Measurements from ENCODE around the gene ZYG11A.
A peak's percentile ranks its signal among the peaks of the same experiment; 100 is the strongest.

Gene ZYG11A

DNA sequence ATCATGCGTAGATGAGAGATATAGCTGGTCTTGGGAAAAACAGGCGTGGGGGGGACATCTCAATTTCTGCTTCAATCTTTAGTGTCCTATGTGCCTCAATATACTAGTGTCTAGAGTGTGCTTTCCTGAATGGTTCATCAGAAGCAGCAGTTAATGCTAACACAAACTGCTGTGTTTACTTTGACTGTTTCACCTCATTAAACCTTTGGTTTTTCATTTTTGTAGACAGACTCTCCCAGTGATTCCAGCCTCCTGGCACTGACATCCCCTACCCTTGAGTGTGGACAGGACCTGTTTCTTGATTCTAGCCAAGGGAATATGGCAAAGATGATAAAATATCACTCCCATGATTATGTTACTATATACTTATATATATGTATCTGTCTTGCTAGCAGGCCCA is 37.6 kb downstream of the ZYG11A start:
- no peak for DNase-seq

DNA sequence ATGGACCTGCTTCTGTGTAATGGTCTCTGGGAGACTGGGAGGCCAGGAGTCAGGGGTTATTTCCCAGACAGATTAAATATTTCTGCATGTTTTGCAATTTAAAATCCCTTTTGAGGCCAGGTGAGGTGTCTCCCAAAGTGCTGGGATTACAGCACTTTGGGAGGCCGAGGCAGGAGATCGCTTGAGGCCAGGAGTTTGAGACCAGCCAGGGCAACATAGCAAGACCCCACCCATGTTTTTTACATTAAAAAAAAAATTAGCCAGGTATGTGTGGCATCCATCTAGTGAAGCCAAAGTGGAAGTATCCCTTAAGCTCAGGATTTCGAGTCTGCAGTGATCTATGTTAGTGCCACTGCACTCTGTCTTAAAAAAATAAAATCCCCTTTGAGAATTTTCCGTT is 44.9 kb downstream of the ZYG11A start:
- no peak for DNase-seq

DNA sequence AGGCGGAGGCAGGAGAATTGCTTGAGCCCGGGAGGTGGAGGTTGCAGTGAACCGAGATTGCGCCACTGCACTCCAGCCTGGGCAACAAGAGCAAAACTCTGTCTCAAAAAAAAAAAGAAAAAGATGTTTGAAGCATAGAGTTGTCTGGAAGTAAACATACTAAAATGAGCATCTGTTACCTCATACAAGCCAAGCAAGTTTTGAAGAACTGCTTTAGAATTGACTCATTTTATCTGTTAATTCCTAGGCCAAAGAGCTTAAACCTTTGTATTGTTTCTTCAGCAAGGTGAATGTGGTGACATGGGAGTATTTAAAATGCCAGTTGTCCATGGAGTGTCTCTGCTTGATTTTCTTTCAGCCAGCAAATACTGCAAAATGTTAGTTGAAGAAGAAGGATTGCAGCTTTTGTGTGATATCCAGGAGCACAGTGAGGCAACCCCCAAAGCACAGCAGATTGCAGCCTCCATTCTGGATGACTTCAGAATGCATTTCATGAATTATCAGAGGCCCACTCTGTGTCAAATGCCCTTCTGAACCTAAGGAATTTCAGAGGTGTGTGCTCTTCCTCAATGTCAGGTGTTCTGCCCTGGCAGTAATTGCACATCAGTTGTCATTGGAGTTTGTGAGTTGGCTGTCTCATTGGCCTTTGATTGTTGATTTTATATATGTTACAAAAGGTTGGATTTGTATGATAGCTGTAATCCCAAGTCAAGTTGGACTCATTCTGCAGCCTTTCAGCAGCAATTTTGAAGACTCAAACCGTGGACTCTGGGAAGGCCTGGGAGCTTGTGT is 50.1 kb downstream of the ZYG11A start:
- no peak for DNase-seq

DNA sequence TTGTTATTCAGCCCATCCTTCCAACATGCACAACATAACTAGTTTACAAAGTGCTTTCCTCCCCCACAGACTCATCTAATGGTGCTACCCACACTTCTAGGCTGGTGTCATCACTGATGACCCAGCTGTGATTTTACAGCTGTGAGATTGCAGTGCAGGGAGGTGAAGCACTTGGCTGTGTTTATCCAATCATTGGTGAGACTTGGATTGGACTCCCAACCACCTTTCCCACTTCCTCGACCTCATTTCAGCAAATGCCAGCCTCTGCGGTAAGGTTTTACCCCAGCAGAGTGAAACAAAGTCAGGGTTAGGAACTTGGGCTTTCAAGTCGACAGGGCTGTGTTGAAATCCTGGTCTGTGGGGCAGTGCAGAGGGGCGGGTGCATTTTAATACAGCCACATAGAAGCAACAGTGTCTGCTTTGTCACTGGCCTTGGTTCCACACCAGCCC is 56.9 kb downstream of the ZYG11A start:
- DNase-seq: no peak

DNA sequence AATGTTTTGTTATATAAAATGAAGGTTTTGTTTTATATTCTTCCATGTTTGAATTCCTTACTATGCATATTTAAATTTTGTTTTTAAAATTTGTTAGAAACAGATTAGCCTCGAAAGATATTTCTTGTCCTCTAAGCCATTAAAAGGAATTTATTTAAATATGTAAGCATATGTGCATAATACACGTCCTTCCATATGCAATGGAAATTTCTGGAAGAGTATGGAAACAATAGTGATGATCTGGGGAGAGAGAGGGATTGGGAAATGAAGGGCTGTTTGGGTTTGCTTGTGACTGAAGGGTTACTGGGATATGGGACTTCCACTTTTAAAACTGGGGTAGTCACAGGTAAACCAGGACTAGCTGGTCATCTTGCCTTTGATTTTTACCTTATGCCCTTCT is 57.8 kb downstream of the ZYG11A start:
- DNase-seq: no peak

DNA sequence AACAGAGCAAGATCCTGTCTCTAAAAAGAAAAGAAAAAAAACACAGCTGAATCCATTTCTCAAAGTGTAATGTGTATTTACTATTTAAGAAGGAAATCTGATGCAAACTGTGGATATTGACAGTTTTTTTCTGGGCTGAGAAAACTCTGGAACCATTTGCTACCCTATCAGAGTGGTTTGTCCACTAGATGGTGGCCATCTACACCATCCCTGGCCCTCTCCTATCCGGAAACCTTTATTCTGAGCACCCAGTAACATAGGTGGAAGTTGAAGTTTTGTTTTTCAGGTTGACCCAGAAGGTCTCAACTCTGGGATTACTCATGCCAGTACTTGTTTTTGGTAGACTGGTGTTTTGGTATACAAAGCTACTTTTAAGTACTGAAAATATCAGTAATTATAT is 58.8 kb downstream of the ZYG11A start:
- no peak for DNase-seq

DNA sequence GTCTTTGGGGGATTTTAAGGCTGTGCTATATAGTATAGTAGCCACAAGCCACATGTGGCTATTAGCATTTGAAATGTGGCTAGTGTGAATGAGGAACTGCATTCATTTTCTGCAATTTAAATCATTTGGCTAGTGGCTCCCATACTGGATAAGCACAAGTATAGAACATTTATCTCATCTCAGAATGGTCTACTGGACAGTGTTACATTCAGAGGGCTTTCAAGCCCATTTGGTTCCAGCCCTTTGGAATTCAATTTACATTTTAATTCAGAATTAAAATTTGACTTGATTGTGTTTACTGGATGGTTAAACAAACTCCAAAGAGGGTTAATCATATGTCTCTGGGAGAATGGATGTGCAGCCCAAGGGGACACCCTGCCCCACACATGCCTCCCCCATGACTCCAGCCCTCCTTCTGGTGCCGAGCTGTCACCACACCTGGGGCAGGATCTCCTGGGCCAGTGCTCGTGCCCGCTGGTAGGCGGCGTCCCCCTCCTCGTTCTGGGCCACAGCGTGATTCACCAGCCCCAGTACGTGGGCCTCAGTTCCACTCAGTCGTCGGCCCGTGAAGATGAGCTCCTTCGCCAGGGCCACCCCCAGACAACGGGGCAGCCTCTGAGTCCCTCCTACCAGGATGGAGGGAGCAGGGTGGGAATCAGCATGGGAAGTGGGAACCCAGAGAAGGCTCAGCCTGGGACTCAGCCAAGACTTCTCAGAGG is 61.8 kb downstream of the ZYG11A start:
- DNase-seq: no peak

DNA sequence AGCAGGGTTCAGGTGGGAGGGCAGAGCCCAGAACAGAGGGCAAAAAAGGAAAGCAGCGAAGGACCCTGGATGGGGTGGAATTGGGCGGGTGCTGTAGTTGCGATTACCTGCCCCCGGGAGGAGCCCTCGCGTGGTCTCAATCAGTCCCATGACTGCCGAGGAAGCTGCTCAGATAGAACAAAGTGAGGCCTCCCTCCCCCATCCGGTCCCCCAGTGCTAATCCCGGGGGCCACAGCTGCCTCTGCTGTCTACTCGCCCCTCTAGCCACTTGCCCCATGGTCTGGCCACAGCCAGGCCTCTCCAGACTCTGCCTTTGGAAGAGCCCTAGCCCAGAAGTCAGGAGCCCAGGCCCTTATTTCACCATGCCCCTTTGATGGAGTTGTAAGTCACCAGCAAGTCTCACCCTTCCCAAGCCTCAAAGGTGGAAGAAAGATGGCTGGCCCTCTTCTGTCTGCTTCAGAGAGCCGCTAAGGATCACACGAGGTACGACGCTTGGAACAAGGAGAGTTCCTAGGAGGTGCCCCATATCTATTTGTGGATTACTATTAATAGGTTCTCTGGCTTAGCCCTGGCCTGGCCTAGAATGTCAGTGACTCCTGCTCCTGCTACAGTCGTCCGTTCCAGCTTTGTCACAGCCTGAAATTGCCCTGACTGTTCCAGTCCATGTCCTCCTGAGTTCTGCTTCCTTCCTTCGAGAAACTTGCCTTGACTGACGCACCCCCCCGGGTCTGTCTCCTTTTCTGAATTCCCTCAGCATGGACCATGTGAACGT is 62.6 kb downstream of the ZYG11A start:
- DNase-seq: peak; percentile 37

DNA sequence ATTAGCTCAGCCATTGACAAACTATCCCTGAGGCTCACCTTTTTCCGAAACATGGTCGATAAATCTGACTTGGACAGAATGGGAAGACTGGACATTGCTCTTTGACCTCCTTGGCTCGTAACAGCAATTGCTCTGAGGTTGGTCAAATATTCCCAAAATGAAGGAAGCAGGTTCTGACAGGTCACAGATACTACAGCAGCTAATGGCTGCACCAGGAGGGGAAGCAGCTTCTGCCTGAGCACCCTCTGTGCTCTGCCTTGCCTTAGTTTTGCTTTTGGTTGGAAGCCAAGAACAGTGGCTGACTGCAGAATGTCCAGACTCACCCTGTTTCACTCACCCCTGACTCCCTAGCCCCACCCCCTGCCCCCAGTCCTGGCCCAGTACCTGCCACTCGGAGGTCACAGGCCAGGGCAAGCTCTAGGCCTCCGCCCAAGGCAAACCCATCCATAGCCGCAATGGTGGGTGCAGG is 63.6 kb downstream of the ZYG11A start:
- no peak for DNase-seq

DNA sequence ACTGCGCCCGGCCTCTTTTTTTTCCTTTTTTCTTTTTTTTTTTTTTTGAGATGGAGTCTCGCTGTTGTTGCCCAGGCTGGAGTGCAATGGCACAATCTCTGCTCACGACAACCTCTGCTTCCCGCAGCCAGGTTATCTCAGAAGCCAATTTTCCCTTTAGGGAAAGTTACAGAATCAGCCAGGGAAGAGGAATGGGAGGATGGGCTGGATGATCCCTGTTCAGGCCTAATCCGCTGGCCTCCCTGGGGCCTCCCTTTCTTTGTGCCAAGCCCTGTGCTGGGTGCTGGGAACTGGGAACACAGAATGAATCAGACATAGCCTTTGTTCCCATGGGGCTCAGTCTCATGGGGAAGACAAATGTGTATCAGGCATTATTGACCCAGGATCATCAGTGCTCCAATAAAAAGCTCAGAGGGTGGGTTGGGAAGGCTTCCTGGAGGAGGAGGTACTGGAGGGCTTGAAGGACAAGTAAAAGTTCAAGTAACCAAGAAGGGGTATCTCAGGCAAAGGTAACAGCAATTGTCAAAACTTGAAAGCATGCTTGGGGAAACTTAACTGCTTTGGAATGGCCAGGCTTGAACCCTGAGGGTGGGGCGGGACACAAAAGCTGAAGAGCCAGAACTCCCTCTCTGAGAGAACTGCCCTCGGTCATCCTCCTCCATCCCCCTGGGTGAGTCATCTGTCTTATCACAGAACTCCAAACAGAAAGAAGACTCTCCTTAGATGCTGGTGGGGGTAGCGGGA is 64.7 kb downstream of the ZYG11A start:
- peak; percentile 29 for DNase-seq

DNA sequence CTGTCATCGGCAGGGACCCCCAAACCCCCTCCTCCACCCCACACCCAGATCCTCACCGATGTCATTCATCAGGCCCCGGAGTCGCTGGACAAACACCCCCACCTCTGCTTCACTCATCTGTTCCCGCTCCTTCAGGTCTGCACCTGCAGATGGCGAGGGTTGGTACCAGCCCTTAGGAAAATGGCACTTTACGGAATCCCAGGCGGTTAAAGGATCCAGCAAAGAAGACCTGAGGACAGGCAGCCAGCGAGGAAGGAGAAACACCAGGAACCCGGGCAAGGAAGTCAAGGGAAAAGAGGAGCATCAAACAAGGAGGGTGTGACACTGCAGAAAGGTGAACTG is 65.2 kb downstream of the ZYG11A start:
- DNase-seq: no peak

DNA sequence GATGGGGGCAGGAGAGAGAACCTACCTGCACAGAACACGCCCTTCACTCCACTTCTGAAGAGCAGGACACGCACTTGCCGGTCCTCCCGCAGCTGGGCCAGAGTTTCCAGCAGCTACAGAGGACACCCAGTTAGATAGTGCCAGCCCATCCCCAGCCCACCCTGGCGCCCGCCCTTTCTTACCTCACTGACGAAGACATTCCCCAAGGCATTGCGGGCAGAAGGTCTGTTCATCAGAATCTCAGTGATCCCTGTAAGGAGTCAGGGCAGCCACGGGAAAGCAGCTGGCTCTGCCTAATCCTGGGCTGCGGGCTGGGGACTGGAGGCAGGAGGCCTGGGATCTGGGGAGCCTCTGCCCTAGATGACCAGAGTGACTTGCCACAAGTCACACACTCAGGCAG is 69.0 kb downstream of the ZYG11A start:
- no peak for DNase-seq

DNA sequence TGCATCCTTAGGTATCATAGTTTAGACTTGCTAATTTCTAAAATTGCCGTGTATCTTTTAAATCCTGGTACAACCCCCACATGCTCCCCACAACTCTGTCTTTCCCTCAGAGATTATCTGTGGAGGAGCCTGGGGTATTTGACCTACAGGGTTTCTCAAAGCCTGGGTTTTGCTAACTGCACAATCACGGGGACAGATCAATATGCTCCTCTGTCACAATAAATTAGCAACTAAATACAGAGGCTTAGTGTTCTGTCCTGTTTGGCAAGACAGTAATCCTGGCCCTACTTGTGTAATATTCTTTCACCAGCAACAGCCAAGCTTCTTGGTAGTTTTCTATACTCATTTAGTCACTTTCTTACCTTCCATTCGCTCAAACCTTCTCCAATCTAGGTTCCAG is 70.5 kb downstream of the ZYG11A start:
- DNase-seq: no peak

DNA sequence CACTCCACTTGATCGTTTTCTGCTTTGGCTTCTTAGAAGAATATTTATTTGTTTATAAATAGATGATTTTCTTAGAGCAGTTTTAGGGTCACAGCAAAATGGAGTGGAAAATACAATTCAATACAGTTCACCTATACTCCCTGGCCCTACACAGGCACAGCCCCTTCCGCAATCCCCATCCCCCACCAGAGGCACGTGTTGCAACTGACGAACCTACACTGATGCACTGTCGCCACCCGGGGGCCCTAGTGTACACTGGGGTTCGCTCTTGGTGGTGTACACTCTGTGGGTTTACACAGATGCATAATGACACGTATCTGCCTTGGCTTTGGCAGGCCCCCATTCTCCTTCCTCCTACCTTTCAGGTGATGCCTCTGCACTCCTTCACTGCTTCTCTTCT is 71.0 kb downstream of the ZYG11A start:
- no peak for DNase-seq

DNA sequence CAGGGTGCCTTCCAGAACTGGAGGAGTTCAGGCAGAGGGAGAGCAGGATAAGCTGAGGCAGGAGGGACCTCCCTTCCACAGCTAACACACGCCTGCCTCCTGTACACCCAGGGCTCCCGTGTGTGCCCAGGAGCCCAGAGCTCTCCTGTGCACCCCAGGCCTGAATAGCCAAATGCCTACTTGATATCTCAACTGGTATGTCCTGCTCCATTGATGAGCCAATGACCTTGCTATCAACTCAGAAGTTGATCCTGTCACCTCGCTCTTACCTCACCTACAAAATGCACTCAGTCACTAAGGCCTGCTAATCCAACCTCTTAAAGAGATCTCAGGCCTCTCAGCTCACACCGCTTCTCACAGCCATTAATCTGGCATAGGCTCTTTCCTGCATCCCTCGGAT is 71.9 kb downstream of the ZYG11A start:
- DNase-seq: no peak

DNA sequence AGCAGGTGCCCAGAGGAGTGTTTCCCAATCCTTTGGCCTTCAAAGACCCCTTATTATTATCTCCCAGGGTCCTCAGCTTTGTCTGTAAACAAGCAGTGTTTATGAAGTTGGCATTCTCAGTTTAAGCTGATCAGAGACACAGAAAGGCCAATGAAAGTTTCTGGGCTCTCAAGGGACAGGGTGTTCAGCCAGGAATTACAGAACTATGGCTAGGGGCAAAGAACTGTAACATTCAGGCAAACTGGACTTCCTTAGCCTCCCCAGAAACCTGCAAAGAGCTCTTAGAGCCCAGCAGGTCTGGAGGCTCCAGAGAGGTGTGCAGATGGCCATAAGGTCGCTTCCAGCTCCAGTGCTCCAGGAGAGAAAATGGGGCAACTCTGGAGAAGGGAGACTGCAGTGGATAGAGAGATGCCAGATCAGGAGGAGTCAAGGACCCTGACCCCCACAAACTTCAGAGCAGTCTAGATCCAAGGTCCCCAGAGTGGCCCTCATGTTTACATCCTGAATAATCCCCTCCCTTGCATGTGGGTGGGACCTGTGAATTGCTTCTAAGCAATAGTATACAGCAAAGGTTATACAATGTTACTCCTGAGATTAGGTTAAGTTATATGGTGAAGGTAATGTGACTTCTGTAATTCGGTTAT is 72.8 kb downstream of the ZYG11A start:
- DNase-seq: no peak

DNA sequence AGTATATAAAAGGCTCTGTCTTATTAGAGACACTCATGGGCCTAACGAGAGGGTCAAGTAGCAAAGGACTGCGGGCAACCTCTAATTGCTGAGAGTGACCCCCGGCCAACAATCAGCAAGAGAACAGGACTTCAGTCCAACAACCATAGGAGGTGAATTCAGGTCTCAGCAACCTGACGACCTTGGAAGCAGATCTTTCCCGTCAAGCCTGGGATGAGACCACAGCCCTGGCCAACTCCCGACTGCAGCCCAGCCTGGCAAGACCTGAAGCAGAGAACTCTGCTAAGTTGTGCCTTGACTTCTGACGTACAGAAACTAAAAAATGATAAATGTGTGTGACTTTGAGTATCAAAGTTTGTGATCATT is 73.3 kb downstream of the ZYG11A start:
- DNase-seq: no peak

DNA sequence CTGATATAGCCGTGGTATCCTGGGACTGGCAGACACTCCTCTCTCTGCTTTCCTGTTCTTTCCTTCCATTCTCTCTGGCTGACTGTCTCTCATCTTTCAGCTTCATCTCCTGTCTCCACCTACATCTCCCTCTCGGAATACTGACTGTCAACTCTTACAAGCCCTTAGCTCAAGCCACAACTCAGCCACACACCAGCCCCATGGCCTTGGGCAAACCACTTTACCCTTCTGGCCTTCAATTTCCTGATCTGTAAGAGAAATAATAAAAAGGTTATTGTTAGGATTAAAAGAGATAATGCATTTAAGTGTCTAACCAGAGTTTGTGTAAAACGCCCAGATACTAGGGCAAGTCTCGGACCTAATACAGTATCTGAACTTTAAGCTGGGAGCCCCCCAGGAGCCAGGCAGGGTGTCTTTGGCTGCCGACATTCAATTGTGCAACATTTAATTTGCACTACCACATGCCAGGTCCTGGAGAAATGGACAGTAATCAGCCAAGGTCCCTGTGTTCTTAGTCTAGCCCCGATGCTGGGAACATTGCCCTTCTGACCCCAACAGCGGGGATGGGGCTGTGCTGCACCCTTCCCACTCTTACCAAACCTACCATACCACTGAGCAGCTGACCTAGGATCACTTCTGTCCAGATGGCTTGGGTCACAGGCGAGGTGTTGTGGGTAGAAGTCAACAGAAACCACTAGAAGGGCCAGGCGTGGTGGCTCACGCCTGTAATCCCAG is 73.8 kb downstream of the ZYG11A start:
- DNase-seq: no peak

DNA sequence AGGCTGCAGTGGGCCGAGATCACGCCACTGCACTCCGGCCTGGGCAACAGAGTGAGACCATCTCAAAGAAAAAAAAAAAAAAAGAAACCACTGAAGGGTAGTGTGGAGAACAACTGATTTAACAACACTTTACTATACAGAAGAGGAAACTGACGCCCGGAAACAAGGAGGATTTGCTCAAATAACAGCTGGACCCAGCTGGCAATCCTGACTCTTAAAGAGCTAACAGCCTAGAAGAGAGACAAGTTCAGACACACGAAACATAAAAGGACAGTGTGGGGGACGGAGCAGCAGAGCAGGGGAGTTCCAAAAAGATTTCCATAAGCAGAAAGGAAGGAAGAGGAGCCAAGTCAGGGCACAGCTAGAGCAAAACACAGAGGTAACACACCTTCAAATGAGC is 74.6 kb downstream of the ZYG11A start:
- DNase-seq: no peak

DNA sequence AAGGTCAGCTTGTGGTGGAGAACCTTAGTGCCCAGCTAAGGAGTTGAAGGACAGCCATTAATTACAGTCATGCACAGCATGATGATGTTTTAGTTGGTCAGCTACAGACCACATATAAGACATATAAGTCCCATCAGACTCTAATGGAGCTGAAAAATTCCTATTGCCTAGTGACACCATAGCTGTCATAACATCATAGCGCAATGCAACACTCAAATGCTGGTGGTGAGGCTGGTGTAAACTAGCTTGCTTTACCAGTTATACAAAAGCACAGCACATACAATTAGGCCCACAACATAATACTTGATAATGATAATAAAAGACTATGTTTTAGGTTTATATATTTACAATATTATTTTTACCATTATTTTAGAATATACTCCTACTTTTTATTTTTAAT is 75.0 kb downstream of the ZYG11A start:
- no peak for DNase-seq

DNA sequence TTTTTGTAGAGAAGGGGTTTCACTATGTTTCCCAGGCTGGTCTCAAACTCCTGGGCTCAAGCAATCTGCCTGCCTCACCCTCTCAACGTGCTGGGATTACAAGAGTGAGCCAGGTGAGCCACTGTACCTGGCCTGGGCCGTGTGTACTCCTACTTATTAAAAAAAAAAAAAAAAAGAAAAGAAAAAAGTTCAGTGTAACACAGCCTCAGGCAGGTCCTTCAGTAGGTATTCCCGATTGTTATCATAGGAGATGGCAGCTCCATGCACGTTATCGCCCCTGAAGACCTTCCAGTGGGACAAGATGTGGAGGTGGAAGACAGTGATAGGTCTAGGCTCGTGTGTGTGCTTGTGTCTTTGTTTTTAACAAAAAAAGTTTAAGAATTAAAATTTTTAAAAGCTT is 75.6 kb downstream of the ZYG11A start:
- DNase-seq: no peak

Data from EL (cell line).